K562 (cell line): ENCODE results near the gene PPCDC. TPM values are rescaled to one million over a fixed set of nuclear protein-coding genes. Genes with fewer than 3 reads are reported as not detected.

Experiments used
- ATAC-seq: fragments of 200-7000 bp; cut with Tn5 transposase; 3 replicates; pipeline ENCODE4 v1.9.1; 2020; ENCODE audit warnings: moderate library complexity
- BruUV-seq: library from RNA; stranded (reverse); fragments of 400-500 nt; replicated peaks from 2 replicates; lab custom pipeline; 2021; lab: Mats Ljungman, UMichigan
- CTCF ChIA-PET: fragments of 300-600 bp; formaldehyde crosslinking; extraction: SDS; loops from one replicate; lab custom pipeline; 2021; ENCODE audit warnings: low intra/inter-chr PET ratio; lab: Yijun Ruan, JAX
- POLR2A ChIA-PET: fragments of 300-600, 350-650 bp; sonication (Branson Sonifier 250); formaldehyde crosslinking; extraction: SDS; loops from one replicate; lab custom pipeline; 2021; ENCODE audit warnings: antibody characterized with exemption, inconsistent platforms; lab: Yijun Ruan, JAX
- DNase-seq, 4 experiments: peaks; one replicate each; pipeline versions ENCODE4 v3.0.0 to v3.0.0-alpha.2; 2011 to 2018; ENCODE audit warnings: low spot score in 3 of 4, mixed read lengths in 3 of 4; ENCODE audit errors: extremely low read depth in 1 of 4
- FAIRE-seq: peaks from 2 replicates; lab custom pipeline; 2011; peaks lifted over from hg19 to GRCh38; lab: Jason Lieb, UNC
- H2AFZ ChIP-seq: 2 replicates; pipeline ENCODE4 v1.6.0; 2011; ENCODE audit warnings: low read depth, low read length, control low read depth, inconsistent platforms
- H3K27ac ChIP-seq: fragments of 200-600 bp; 3 replicates; pipeline ENCODE4 v1.8.0; 2011; ENCODE audit warnings: low read depth, mild to moderate bottlenecking, control low read depth, inconsistent platforms, low read length, moderate library complexity, mixed read lengths; ENCODE audit errors: extremely low read depth
- H3K27me3 ChIP-seq, 2 experiments: fragments of 300-600 bp in 1 of 2; 2 replicates in 1 of 2; 3 replicates in 1 of 2; pipeline versions ENCODE4 v1.6.0 to v1.8.0; 2011; ENCODE audit warnings: inconsistent platforms in 2 of 2, low read length in 2 of 2, mild to moderate bottlenecking in 1 of 2, mixed read lengths in 1 of 2, moderate library complexity in 1 of 2; ENCODE audit not compliant: control insufficient read depth in 2 of 2, insufficient read depth in 2 of 2
- H3K36me3 ChIP-seq: fragments of 300-600 bp; 3 replicates; pipeline ENCODE4 v1.8.0; 2011; ENCODE audit warnings: mild to moderate bottlenecking, low read length, inconsistent platforms; ENCODE audit not compliant: control insufficient read depth, insufficient read depth
- H3K4me1 ChIP-seq, 2 experiments: fragments of 200-600 bp in 1 of 2; replicated peaks in 1 of 2; 2 replicates in 1 of 2; 3 replicates in 1 of 2; pipeline versions ENCODE4 v1.5.1 to v1.8.0; 2011; ENCODE audit warnings: inconsistent platforms in 2 of 2, low read length in 2 of 2, mild to moderate bottlenecking in 1 of 2, mixed read lengths in 1 of 2, moderate library complexity in 1 of 2; ENCODE audit not compliant: control insufficient read depth in 2 of 2, insufficient read depth in 2 of 2
- H3K4me2 ChIP-seq: 2 replicates; pipeline ENCODE4 v1.6.1; 2011; ENCODE audit warnings: low read length, control low read depth, inconsistent platforms, mixed read lengths; ENCODE audit not compliant: insufficient read depth
- H3K4me3 ChIP-seq: fragments of 200-600 bp; sonication (generic), shearing (Covaris generic); 2 replicates; pipeline ENCODE4 v1.5.1; 2016; ENCODE audit warnings: control low read depth, inconsistent platforms
- H3K79me2 ChIP-seq: fragments of 200-600 bp; 3 replicates; pipeline ENCODE4 v1.8.0; 2011; ENCODE audit warnings: low read length, inconsistent platforms; ENCODE audit not compliant: control insufficient read depth, insufficient read depth
- H3K9ac ChIP-seq, 2 experiments: 2 replicates each; pipeline versions ENCODE4 v1.6.0 to v1.6.1; 2011; ENCODE audit warnings: low read depth in 2 of 2, low read length in 2 of 2, control low read depth in 1 of 2, inconsistent platforms in 1 of 2, mild to moderate bottlenecking in 1 of 2, mixed read lengths in 1 of 2; ENCODE audit not compliant: insufficient read depth in 1 of 2
- H3K9me1 ChIP-seq: one replicate; pipeline ENCODE4 v1.6.0; 2011; ENCODE audit warnings: inconsistent platforms, mild to moderate bottlenecking, low read length, moderate library complexity; ENCODE audit not compliant: control insufficient read depth, insufficient read depth
- H3K9me3 ChIP-seq: replicated peaks from 2 replicates; pipeline ENCODE4 v1.5.1; 2011; ENCODE audit warnings: low read depth, low read length, inconsistent platforms; ENCODE audit not compliant: control insufficient read depth, insufficient read depth
- H4K20me1 ChIP-seq: replicated peaks from 2 replicates; pipeline ENCODE4 v1.6.1; 2011; ENCODE audit warnings: low read length, inconsistent platforms, mixed read lengths; ENCODE audit not compliant: control insufficient read depth, insufficient read depth
- BDP1 ChIP-seq: IDR thresholded peaks from 3 replicates; pipeline ENCODE4 v1.6.1; 2011; ENCODE audit not compliant: insufficient read length, insufficient read depth
- BMI1 ChIP-seq: fragments of 150-350 bp; IDR thresholded peaks from 2 replicates; pipeline ENCODE4 v1.6.1; 2014; ENCODE audit warnings: low read length
- FOXO4 ChIP-seq: fragments of 450-650 bp; formaldehyde crosslinking; IDR thresholded peaks from 2 replicates; pipeline ENCODE4 v1.4.0; 2020; ENCODE audit warnings: mild to moderate bottlenecking, moderate library complexity
- FOXP4 ChIP-seq: sonication (generic); formaldehyde crosslinking; IDR thresholded peaks from 2 replicates; pipeline ENCODE4 v1.8.0; 2022; ENCODE audit warnings: mild to moderate bottlenecking, missing genetic modification reagents, borderline replicate concordance
- KLF1 ChIP-seq: fragments of 450-650 bp; IDR thresholded peaks from 2 replicates; pipeline ENCODE4 v1.6.1; 2016; ENCODE audit warnings: missing genetic modification characterization, missing compliant biosample characterization
- LCOR ChIP-seq: sonication (generic); formaldehyde crosslinking; IDR thresholded peaks from 2 replicates; pipeline ENCODE4 v1.8.0; 2022; ENCODE audit warnings: mild to moderate bottlenecking, missing genetic modification reagents
- MYNN ChIP-seq, 2 experiments: sonication (generic); formaldehyde crosslinking in 1 of 2; IDR thresholded peaks; 2 replicates each; pipeline versions ENCODE4 v1.5.0 to v1.6.1; 2016 to 2020; ENCODE audit warnings: antibody characterized with exemption in 1 of 2, missing genetic modification reagents in 1 of 2
- NFRKB ChIP-seq: fragments of 450-650 bp; IDR thresholded peaks from 2 replicates; pipeline ENCODE4 v1.6.1; 2016; ENCODE audit warnings: low read depth
- PHTF2 ChIP-seq: fragments of 250-450 bp; sonication (Bioruptor Pico); IDR thresholded peaks from 2 replicates; pipeline ENCODE4 v1.5.0; 2021; ENCODE audit warnings: mild to moderate bottlenecking
- POLR2B ChIP-seq: fragments of 450-650 bp; IDR thresholded peaks from 2 replicates; pipeline ENCODE4 v1.6.1; 2018; ENCODE audit warnings: low read depth; ENCODE audit not compliant: partially characterized antibody
- SRSF3 ChIP-seq: fragments of 200-400 bp; formaldehyde crosslinking; IDR thresholded peaks from 2 replicates; pipeline ENCODE4 v1.6.1; 2016; ENCODE audit warnings: mild to moderate bottlenecking, low read length, moderate library complexity; ENCODE audit not compliant: insufficient read depth
- TAF1 ChIP-seq: IDR thresholded peaks from 2 replicates; pipeline ENCODE4 v1.6.1; 2011; ENCODE audit warnings: mild to moderate bottlenecking, low read length, moderate library complexity; ENCODE audit not compliant: insufficient read depth, control insufficient read depth, severe bottlenecking; ENCODE audit errors: extremely low read depth
- ZNF140 ChIP-seq: fragments of 250-450 bp; sonication (Bioruptor Pico); IDR thresholded peaks from 2 replicates; pipeline ENCODE4 v1.8.0; 2021; ENCODE audit warnings: moderate library complexity, mild to moderate bottlenecking, inconsistent platforms
- WGBS: fragments of 100-300 bp; shearing (Covaris generic); methylation state at CpG from one replicate; pipeline ENCODE4 v1.1.6; 2016; ENCODE audit warnings: low coverage, mixed read lengths; ENCODE audit not compliant: insufficient coverage; ENCODE audit errors: missing lambda C conversion rate; 5-methylcytosine and 5-hydroxymethylcytosine counted together
- in situ Hi-C: fragments of 300-500 bp; cut with MboI; formaldehyde crosslinking; loops from 4 replicates; pipeline ENCODE4 v1.15.0; 2018; ENCODE audit warnings: inconsistent platforms, mixed read lengths
- intact Hi-C: fragments of 100-400 bp; cut with micrococcal nuclease; formaldehyde crosslinking; loops from 2 replicates; pipeline ENCODE4 v1.14.2; 2022
- polyA plus RNA-seq, 8 experiments: library from polyadenylated mRNA; depleted of rRNA in 4 of 8; stranded (reverse) in 5 of 8; unstranded in 3 of 8; fragments of >200 nt; fragmentation: Nextera tagmentation in 2 of 8; fragmentation: Illumina TruSeq in 1 of 8; extraction: Ambion mirVana in 2 of 8; extraction: Trizol in 1 of 8; gene quantifications; 2 replicates each; pipeline versions ENCODE4 v1.2.1 to v1.2.3, GENCODE V29; 2011 to 2014; ENCODE audit warnings: inconsistent platforms in 1 of 8, missing spikeins in 1 of 8
- total RNA-seq, 7 experiments: library from RNA; depleted of rRNA in 6 of 7; stranded (reverse); fragments of >200 nt in 6 of 7; fragmentation: Illumina TruSeq in 2 of 7; extraction: Trizol in 2 of 7; gene quantifications; 2 replicates each; pipeline versions ENCODE4 v1.2.1 to v1.2.3, GENCODE V29; 2011 to 2021; ENCODE audit warnings: low replicate concordance in 1 of 7

PPCDC gene
- total and polyA plus RNA-seq, 9 of the 15 experiments (the other 6 are each of a cell fraction or from before 2014, with no cell fraction given): 10.9 to 53.6 (median 16.7) TPM

- ChIA-PET CTCF (interaction anchor here (0.5 kb wide), 1 partner anchor 22 kb away, joined by 4 read pairs; no protein-coding TSS in a partner anchor), POLR2A (interaction anchor here (0.9 to 1.6 kb wide), 4 partner anchors 9 to 12 kb away, joined by 4 to 5 read pairs (median 5); no protein-coding TSS in a partner anchor)
- ATAC-seq (no peak), FAIRE-seq (no peak), DNase-seq (no peak)
- H3K79me2 ChIP-seq: no peaks in the 10 kb centered on the region
- WGBS: 74% methylated on average over 7 of the region's 7 CpGs
- in situ Hi-C loops: no loop called here
- no peaks in the 10 kb centered on the region for H3K9me1 ChIP-seq
- H2AFZ ChIP-seq: no peak overlapping the region
- H3K9ac ChIP-seq: no peak overlapping the region
- H3K4me2 ChIP-seq: no peak overlapping the region
- peaks cover 2% of the 10 kb centered on the region; the same call in 1 of the 3 replicates for H3K36me3 ChIP-seq
- H4K20me1 ChIP-seq: no peaks in the 10 kb centered on the region
- no peak overlapping the region for H3K4me3 ChIP-seq
- TF ChIP-seq MYNN (IDR thresholded peaks at IDR 0.05) (no peak), MYNN (CRISPR knock-in tag; IDR thresholded peaks at IDR 0.05) (no peak), KLF1 (tag) (no peak), FOXP4 (CRISPR knock-in tag) (no peak), BMI1 (no peak), POLR2B (no peak), TAF1 (no peak), FOXO4 (CRISPR knock-in tag) (no peak), LCOR (CRISPR knock-in tag) (no peak), SRSF3 (no peak), NFRKB (no peak), PHTF2 (no peak), ZNF140 (CRISPR knock-in tag) (no peak), BDP1 (no peak)
- H3K9me3 ChIP-seq: no peaks in the 10 kb centered on the region
- intact Hi-C loops: no loop called here
- no TSS peak for BruUV-seq
- H3K27me3 ChIP-seq: no peaks in the 10 kb centered on the region
- H3K27ac ChIP-seq: no peak overlapping the region
- peaks cover 0 to 11% of the 10 kb centered on the region in 2 experiments; a peak in 4 of 5 replicates for H3K4me1 ChIP-seq
Observed at GRCh38 chr15:75053748-75054125, 30.3 kb downstream of the PPCDC start.
